HG03159 (cell line): ENCODE data around the gene UNC5CL.
A peak's percentile ranks its signal among the peaks of the same experiment; 100 is the strongest.
"Not testable (repeated sequence)": the region's sequence is repeated elsewhere in the genome, so short reads cannot be mapped to it uniquely, and the experiment has no call there.

ENCODE experiments used
- ATAC-seq: cut with Tn5 transposase; IDR thresholded peaks from one replicate; pipeline ENCODE4 v1.9.1; 2021; ENCODE audit warnings: mild to moderate bottlenecking, moderate library complexity; ENCODE audit not compliant: unreplicated experiment

UNC5CL gene

GRCh38 chr6:41040940-41041536, 2.0 kb upstream of the UNC5CL start:
- no peak for ATAC-seq

GRCh38 chr6:41040101-41040939, 1.3 kb upstream of the UNC5CL start:
- no peak for ATAC-seq

GRCh38 chr6:41038205-41038604, 816 bp downstream of the UNC5CL start:
- ATAC-seq = no peak

- ATAC-seq = no peak
These were observed 1.7 kb downstream of the UNC5CL start for GRCh38 chr6:41037107-41037900.

- ATAC-seq = no peak
These were observed 2.4 kb downstream of the UNC5CL start for GRCh38 chr6:41036601-41037000.

GRCh38 chr6:41036186-41036585, 2.8 kb downstream of the UNC5CL start:
- no peak for ATAC-seq

GRCh38 chr6:41033776-41034175, 5.2 kb downstream of the UNC5CL start:
- no peak for ATAC-seq

GRCh38 chr6:41032830-41033229, 6.2 kb downstream of the UNC5CL start:
- no peak for ATAC-seq

GRCh38 chr6:41028561-41029412, 10.2 kb downstream of the UNC5CL start:
- ATAC-seq = peak; percentile 22

- ATAC-seq = peak; percentile 86
These were observed 11.0 kb downstream of the UNC5CL start for GRCh38 chr6:41027799-41028560.

- ATAC-seq = no peak
These were observed 11.8 kb downstream of the UNC5CL start for GRCh38 chr6:41027241-41027640.

- no peak for ATAC-seq
These were observed 13.0 kb downstream of the UNC5CL start for GRCh38 chr6:41025966-41026530.

GRCh38 chr6:41023114-41023513, 15.9 kb downstream of the UNC5CL start:
- ATAC-seq = no peak

GRCh38 chr6:41022294-41022693, 16.7 kb downstream of the UNC5CL start:
- ATAC-seq = no peak

GRCh38 chr6:41021832-41022231, 17.2 kb downstream of the UNC5CL start:
- no peak for ATAC-seq

- no peak for ATAC-seq
These were observed 21.4 kb downstream of the UNC5CL start for GRCh38 chr6:41017663-41018062.

GRCh38 chr6:41015860-41016259, 23.2 kb downstream of the UNC5CL start:
- not testable (repeated sequence) for ATAC-seq

- ATAC-seq = no peak
These were observed 24.2 kb downstream of the UNC5CL start for GRCh38 chr6:41014780-41015179.

GRCh38 chr6:41013466-41014153, 25.4 kb downstream of the UNC5CL start:
- no peak for ATAC-seq
